H9 (cell line): ENCODE measurements around the gene CFAP45. TPM values are rescaled to one million over a fixed set of nuclear protein-coding genes. Genes with fewer than 3 reads are reported as not detected.

Experiments
- DNase-seq: peaks from one replicate; pipeline ENCODE4 v3.0.0-alpha.2; 2017
- H2AFZ ChIP-seq: one replicate; pipeline ENCODE4 v1.6.1; 2013; ENCODE audit warnings: mild to moderate bottlenecking, low read length, control low read depth, moderate library complexity
- H2AK5ac ChIP-seq: 2 replicates; pipeline ENCODE4 v1.6.1; 2013; ENCODE audit warnings: low read length, control low read depth, mixed read lengths; ENCODE audit not compliant: insufficient read length
- H2BK120ac ChIP-seq: one replicate; pipeline ENCODE4 v1.6.1; 2013; ENCODE audit warnings: low read depth, mild to moderate bottlenecking, low read length, control low read depth, inconsistent platforms; ENCODE audit not compliant: poor library complexity, severe bottlenecking
- H2BK12ac ChIP-seq: 2 replicates; pipeline ENCODE4 v1.6.1; 2013; ENCODE audit warnings: low read length, control low read depth, mixed read lengths, low read depth; ENCODE audit not compliant: insufficient read length
- H2BK15ac ChIP-seq: 2 replicates; pipeline ENCODE4 v1.6.1; 2013; ENCODE audit warnings: low read depth, low read length, control low read depth
- H2BK20ac ChIP-seq: one replicate; pipeline ENCODE4 v1.6.1; 2013; ENCODE audit warnings: low read depth, mild to moderate bottlenecking, low read length, control low read depth, inconsistent platforms; ENCODE audit not compliant: poor library complexity, severe bottlenecking
- H2BK5ac ChIP-seq: 2 replicates; pipeline ENCODE4 v1.6.1; 2013; ENCODE audit warnings: low read length, control low read depth, mixed read lengths; ENCODE audit not compliant: insufficient read length
- H3K14ac ChIP-seq: 2 replicates; pipeline ENCODE4 v1.6.1; 2013; ENCODE audit warnings: low read length, control low read depth; ENCODE audit not compliant: insufficient read depth
- H3K18ac ChIP-seq: 2 replicates; pipeline ENCODE4 v1.6.1; 2013; ENCODE audit warnings: low read depth, mild to moderate bottlenecking, mixed read lengths, low read length, control low read depth; ENCODE audit not compliant: insufficient read length
- H3K23ac ChIP-seq: 2 replicates; pipeline ENCODE4 v1.6.1; 2013; ENCODE audit warnings: low read length, control low read depth, mixed read lengths, low read depth; ENCODE audit not compliant: insufficient read length
- H3K23me2 ChIP-seq: 2 replicates; pipeline ENCODE4 v1.6.1; 2013; ENCODE audit warnings: low read depth, mild to moderate bottlenecking, mixed read lengths, low read length, control low read depth; ENCODE audit not compliant: insufficient read length, poor library complexity, severe bottlenecking
- H3K27ac ChIP-seq: 2 replicates; pipeline ENCODE4 v1.5.1; 2013; ENCODE audit warnings: low read length, control low read depth, mixed read lengths, low read depth; ENCODE audit not compliant: insufficient read length
- H3K27me3 ChIP-seq: 2 replicates; pipeline ENCODE4 v1.6.1; 2013; ENCODE audit warnings: low read length, control low read depth, inconsistent platforms; ENCODE audit not compliant: insufficient read depth
- H3K4ac ChIP-seq: 2 replicates; pipeline ENCODE4 v1.6.1; 2013; ENCODE audit warnings: low read depth, mild to moderate bottlenecking, control low read depth, inconsistent platforms, low read length, moderate library complexity
- H3K4me1 ChIP-seq: 2 replicates; pipeline ENCODE4 v1.6.1; 2013; ENCODE audit warnings: low read length, control low read depth, inconsistent platforms; ENCODE audit not compliant: insufficient read depth
- H3K4me2 ChIP-seq: 2 replicates; pipeline ENCODE4 v1.6.1; 2013; ENCODE audit warnings: low read length, control low read depth, mixed read lengths; ENCODE audit not compliant: insufficient read length, insufficient read depth
- H3K56ac ChIP-seq: 2 replicates; pipeline ENCODE4 v1.6.1; 2013; ENCODE audit warnings: low read depth, mild to moderate bottlenecking, mixed read lengths, low read length, control low read depth; ENCODE audit not compliant: insufficient read length
- H3K79me1 ChIP-seq: 2 replicates; pipeline ENCODE4 v1.6.1; 2013; ENCODE audit warnings: low read depth, mild to moderate bottlenecking, moderate library complexity, low read length, control low read depth, inconsistent platforms; ENCODE audit not compliant: insufficient read depth, poor library complexity, severe bottlenecking
- H3K79me2 ChIP-seq: 2 replicates; pipeline ENCODE4 v1.6.1; 2013; ENCODE audit warnings: low read length, control low read depth, inconsistent platforms; ENCODE audit not compliant: insufficient read depth
- H3K9ac ChIP-seq: 2 replicates; pipeline ENCODE4 v1.6.1; 2013; ENCODE audit warnings: low read length, control low read depth, mixed read lengths; ENCODE audit not compliant: insufficient read length; ENCODE audit errors: extremely low read depth
- H3K9me3 ChIP-seq: one replicate; pipeline ENCODE4 v1.6.1; 2013; ENCODE audit warnings: low read depth, low read length, inconsistent platforms; ENCODE audit not compliant: control insufficient read depth
- H3T11ph ChIP-seq: one replicate; pipeline ENCODE4 v1.6.1; 2013; ENCODE audit warnings: mild to moderate bottlenecking, low read length, control low read depth, inconsistent platforms
- H4K20me1 ChIP-seq: one replicate; pipeline ENCODE4 v1.6.1; 2013; ENCODE audit not compliant: control insufficient read depth, insufficient read length, insufficient read depth
- H4K5ac ChIP-seq: 2 replicates; pipeline ENCODE4 v1.6.1; 2013; ENCODE audit warnings: low read depth, mild to moderate bottlenecking, mixed read lengths, low read length, control low read depth; ENCODE audit not compliant: insufficient read length
- H4K8ac ChIP-seq: replicated peaks from 2 replicates; pipeline ENCODE4 v1.6.1; 2013; ENCODE audit warnings: low read length, control low read depth, mixed read lengths, low read depth; ENCODE audit not compliant: insufficient read length
- H4K91ac ChIP-seq: 2 replicates; pipeline ENCODE4 v1.6.1; 2013; ENCODE audit warnings: low read depth, mild to moderate bottlenecking, moderate library complexity, mixed read lengths, low read length, control low read depth; ENCODE audit not compliant: insufficient read length
- H3K27ac Mint-ChIP-seq, 3 experiments: 2 replicates in 2 of 3; 3 replicates in 1 of 3; pipeline ENCODE4 v1.8.0; 2020 to 2021; ENCODE audit warnings: mixed read lengths in 3 of 3, mild to moderate bottlenecking in 1 of 3, moderate library complexity in 1 of 3
- H3K27me3 Mint-ChIP-seq: 2 replicates; pipeline ENCODE4 v1.8.0; 2021; ENCODE audit warnings: low read depth, mild to moderate bottlenecking, moderate library complexity, mixed read lengths
- H3K36me3 Mint-ChIP-seq, 3 experiments: 2 replicates in 2 of 3; 3 replicates in 1 of 3; pipeline ENCODE4 v1.8.0; 2020 to 2021; ENCODE audit warnings: low read depth in 3 of 3, mixed read lengths in 3 of 3; ENCODE audit not compliant: insufficient read depth in 1 of 3
- H3K4me1 Mint-ChIP-seq, 2 experiments: 2 replicates each; pipeline ENCODE4 v1.8.0; 2020; ENCODE audit warnings: mixed read lengths in 2 of 2
- H3K4me3 Mint-ChIP-seq, 2 experiments: 2 replicates in 1 of 2; 3 replicates in 1 of 2; pipeline ENCODE4 v1.8.0; 2020 to 2021; ENCODE audit warnings: mild to moderate bottlenecking in 2 of 2, mixed read lengths in 2 of 2, moderate library complexity in 1 of 2
- H3K9me3 Mint-ChIP-seq, 2 experiments: 2 replicates in 1 of 2; 3 replicates in 1 of 2; pipeline ENCODE4 v1.8.0; 2020; ENCODE audit warnings: mild to moderate bottlenecking in 2 of 2, mixed read lengths in 2 of 2, moderate library complexity in 1 of 2
- WGBS: extraction: QIAGEN DNeasy Blood & Tissue Kit; methylation state at CpG from one replicate; pipeline ENCODE4 v1.1.7; 2013; ENCODE audit warnings: missing lambda C conversion rate, low lambda C conversion rate, mixed read lengths; ENCODE audit not compliant: insufficient read length; ENCODE audit errors: extremely low coverage; 5-methylcytosine and 5-hydroxymethylcytosine counted together
- total RNA-seq: library from RNA; stranded (reverse); gene quantifications from 2 replicates; pipeline ENCODE4 v1.2.1, GENCODE V29; 2021
- TF ChIP-seq, protein P1 (sequence below): fragments of 200-600 bp; sonication (generic); conservative IDR thresholded peaks from 3 replicates; pipeline ENCODE4 v1.8.0; 2021; ENCODE audit warnings: antibody characterized with exemption, mild to moderate bottlenecking

Gene CFAP45
- total RNA-seq, 1 experiment from 2014 or later: 0.85 TPM

DNA sequence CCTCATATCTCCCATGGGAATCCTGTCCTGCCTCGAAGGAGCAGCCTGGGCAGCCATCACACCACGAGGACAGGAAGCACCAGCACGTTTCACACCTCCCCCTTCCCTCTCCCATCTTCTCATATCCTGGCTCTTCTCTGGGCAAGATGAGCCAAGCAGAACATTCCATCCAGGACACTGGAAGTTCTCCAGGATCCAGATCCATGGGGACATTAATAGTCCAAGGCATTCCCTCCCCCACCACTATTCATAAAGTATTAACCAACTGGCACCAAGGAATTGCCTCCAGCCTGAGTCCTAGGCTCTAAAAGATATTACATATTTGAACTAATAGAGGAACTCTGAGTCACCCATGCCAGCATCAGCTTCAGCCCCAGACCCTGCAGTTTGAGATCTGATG, 64.6 kb downstream of the CFAP45 start:
- no peaks in the 10 kb centered on the region for H3K36me3 Mint-ChIP-seq
- Histone ChIP-seq H3T11ph (no peak overlapping the region), H3K18ac (no peak overlapping the region), H3K27ac (no peak overlapping the region), H2BK12ac (no peak overlapping the region), H3K27me3 (no peaks in the 10 kb centered on the region), H3K23me2 (no peaks in the 10 kb centered on the region), H2BK120ac (no peak overlapping the region), H4K8ac (no peak overlapping the region), H3K23ac (no peak overlapping the region), H2BK15ac (no peak overlapping the region), H3K9ac (no peak overlapping the region), H2AK5ac (no peak overlapping the region), H2BK5ac (no peak overlapping the region), H3K56ac (no peak overlapping the region), H2BK20ac (no peak overlapping the region), H3K14ac (no peak overlapping the region), H3K4ac (no peak overlapping the region), H4K20me1 (no peaks in the 10 kb centered on the region), H4K5ac (no peak overlapping the region), H3K9me3 (no peaks in the 10 kb centered on the region), H3K79me2 (no peaks in the 10 kb centered on the region), H3K4me1 (no peaks in the 10 kb centered on the region), H3K79me1 (no peaks in the 10 kb centered on the region), H3K4me2 (no peak overlapping the region), H4K91ac (no peak overlapping the region), H2AFZ (no peak overlapping the region)
- no peaks in the 10 kb centered on the region for H3K9me3 Mint-ChIP-seq
- no peak overlapping the region; a peak in 1 of 5 replicates for H3K4me3 Mint-ChIP-seq
- no CpG with 5 or more reads among the region's 3 CpGs for WGBS
- H3K4me1 Mint-ChIP-seq: peaks cover 16 to 18% of the 10 kb centered on the region in 2 experiments
- H3K27ac Mint-ChIP-seq: peak overlapping the region in 1 of 3 experiments; percentile 34; a peak in 1 of 7 replicates
- peaks cover 33% of the 10 kb centered on the region for H3K27me3 Mint-ChIP-seq
- DNase-seq: no peak
- TF ChIP-seq, protein P1, sequence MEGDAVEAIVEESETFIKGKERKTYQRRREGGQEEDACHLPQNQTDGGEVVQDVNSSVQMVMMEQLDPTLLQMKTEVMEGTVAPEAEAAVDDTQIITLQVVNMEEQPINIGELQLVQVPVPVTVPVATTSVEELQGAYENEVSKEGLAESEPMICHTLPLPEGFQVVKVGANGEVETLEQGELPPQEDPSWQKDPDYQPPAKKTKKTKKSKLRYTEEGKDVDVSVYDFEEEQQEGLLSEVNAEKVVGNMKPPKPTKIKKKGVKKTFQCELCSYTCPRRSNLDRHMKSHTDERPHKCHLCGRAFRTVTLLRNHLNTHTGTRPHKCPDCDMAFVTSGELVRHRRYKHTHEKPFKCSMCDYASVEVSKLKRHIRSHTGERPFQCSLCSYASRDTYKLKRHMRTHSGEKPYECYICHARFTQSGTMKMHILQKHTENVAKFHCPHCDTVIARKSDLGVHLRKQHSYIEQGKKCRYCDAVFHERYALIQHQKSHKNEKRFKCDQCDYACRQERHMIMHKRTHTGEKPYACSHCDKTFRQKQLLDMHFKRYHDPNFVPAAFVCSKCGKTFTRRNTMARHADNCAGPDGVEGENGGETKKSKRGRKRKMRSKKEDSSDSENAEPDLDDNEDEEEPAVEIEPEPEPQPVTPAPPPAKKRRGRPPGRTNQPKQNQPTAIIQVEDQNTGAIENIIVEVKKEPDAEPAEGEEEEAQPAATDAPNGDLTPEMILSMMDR: no peak
